ENCODE measurements around the gene PDCD1. TPM values are rescaled to one million over a fixed set of nuclear protein-coding genes. Genes with fewer than 3 reads are reported as not detected.

The PDCD1 gene
- total RNA-seq, 4 donors from 2014 or later, result not detected

- no peak for TF ChIP-seq POLR2A (IDR thresholded peaks at IDR 0.05)
- TF ChIP-seq CTCF (IDR thresholded peaks at IDR 0.05), result no peak
- TF ChIP-seq POLR2AphosphoS5 (IDR thresholded peaks at IDR 0.05), result no peak
- TF ChIP-seq EP300 (IDR thresholded peaks at IDR 0.05), result no peak
- no peaks in the 10 kb centered on the region for H3K9me3 ChIP-seq
- peaks cover 31% of the 10 kb centered on the region for H3K4me1 ChIP-seq
- DNase-seq (ENCODE audit: low spot score in 2 of 2), result no peak
- no peaks in the 10 kb centered on the region for H3K36me3 ChIP-seq
- H3K27ac ChIP-seq, result no peak overlapping the region
- 87% methylated on average over 21 of the region's 22 CpGs for WGBS
- H3K27me3 ChIP-seq, result peaks cover 57% of the 10 kb centered on the region
- no peak overlapping the region for H3K4me3 ChIP-seq
Observed at GRCh38 chr2:241862775-241863535, 4.3 kb upstream of the PDCD1 start.

GRCh38 chr2:241862093-241862492 lies 3.4 kb upstream of the PDCD1 start:
- peaks cover 31% of the 10 kb centered on the region for H3K4me1 ChIP-seq
- no peaks in the 10 kb centered on the region for H3K9me3 ChIP-seq
- H3K4me3 ChIP-seq, result no peak overlapping the region
- WGBS, result 75% methylated on average over 8 of the region's 8 CpGs
- TF ChIP-seq POLR2AphosphoS5 (IDR thresholded peaks at IDR 0.05) (no peak), CTCF (IDR thresholded peaks at IDR 0.05) (no peak), EP300 (IDR thresholded peaks at IDR 0.05) (no peak), POLR2A (IDR thresholded peaks at IDR 0.05) (no peak)
- H3K27ac ChIP-seq, result no peak overlapping the region
- H3K36me3 ChIP-seq, result no peaks in the 10 kb centered on the region
- H3K27me3 ChIP-seq, result peaks cover 48% of the 10 kb centered on the region
- no peak for DNase-seq (ENCODE audit: low spot score in 2 of 2)

GRCh38 chr2:241861264-241861663 lies 2.6 kb upstream of the PDCD1 start:
- H3K27me3 ChIP-seq, result peaks cover 40% of the 10 kb centered on the region

GRCh38 chr2:241860184-241861078 lies 1.7 kb upstream of the PDCD1 start:
- WGBS, result 87% methylated on average over 9 of the region's 10 CpGs
- Histone ChIP-seq H3K4me3 (peak overlapping the region; percentile 22), H3K27ac (peak overlapping the region; percentile 79), H3K4me1 (peaks cover 31% of the 10 kb centered on the region), H3K9me3 (no peaks in the 10 kb centered on the region), H3K36me3 (no peaks in the 10 kb centered on the region), H3K27me3 (peaks cover 32% of the 10 kb centered on the region)
- TF ChIP-seq CTCF (IDR thresholded peaks at IDR 0.05) (no peak), POLR2AphosphoS5 (IDR thresholded peaks at IDR 0.05) (no peak), POLR2A (IDR thresholded peaks at IDR 0.05) (no peak), EP300 (IDR thresholded peaks at IDR 0.05) (no peak)
- DNase-seq (ENCODE audit: low spot score in 2 of 2), result peak; percentile 63 to 74

More at GRCh38 chr2:241861264-241861663, 2.6 kb upstream of the PDCD1 start:
- H3K9me3 ChIP-seq, result no peaks in the 10 kb centered on the region
- no peak overlapping the region for H3K4me3 ChIP-seq
- no peak for TF ChIP-seq CTCF (IDR thresholded peaks at IDR 0.05)
- no peak for TF ChIP-seq POLR2A (IDR thresholded peaks at IDR 0.05)
- TF ChIP-seq EP300 (IDR thresholded peaks at IDR 0.05), result no peak
- no peak for TF ChIP-seq POLR2AphosphoS5 (IDR thresholded peaks at IDR 0.05)
- WGBS, result 96% methylated on average over 1 of the region's 1 CpG
- H3K27ac ChIP-seq, result no peak overlapping the region
- H3K4me1 ChIP-seq, result peaks cover 31% of the 10 kb centered on the region
- DNase-seq (ENCODE audit: low spot score in 2 of 2), result no peak
- H3K36me3 ChIP-seq, result no peaks in the 10 kb centered on the region

All from suprapubic skin (tissue), 4 donors.